ENCODE measurements around the gene GPC6. TPM values are rescaled to one million over a fixed set of nuclear protein-coding genes. Genes with fewer than 3 reads are reported as not detected.

Gene GPC6
- total RNA-seq, 1 experiment from 2014 or later, result 0.22 TPM

DNA sequence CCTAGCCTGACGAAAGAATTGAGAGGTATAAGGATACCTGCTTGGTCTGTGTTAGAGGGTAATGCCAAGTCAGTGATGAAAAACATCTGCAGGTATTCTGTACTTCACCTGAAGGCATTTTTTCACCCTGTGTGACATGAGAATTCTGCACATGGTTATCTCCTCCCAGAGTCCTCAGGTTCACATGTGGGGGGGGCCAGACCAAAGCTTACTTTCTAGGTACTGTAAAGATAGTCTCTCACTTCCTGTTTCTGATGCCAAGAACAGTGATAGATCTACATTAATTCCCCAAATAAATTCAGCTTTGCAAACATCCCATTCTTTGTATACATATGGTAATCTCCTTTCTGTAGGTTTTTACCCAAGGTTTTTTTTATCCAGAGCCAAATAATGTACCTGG lies 53.4 kb downstream of the GPC6 start:
- DNase-seq (ENCODE audit: low read depth, low spot score) (no peak), ATAC-seq (no peak)
- Histone ChIP-seq H3K36me3 (ENCODE audit: control insufficient read depth in 1 of 2, insufficient read depth in 2 of 2, low read length in 2 of 2) (no peaks in the 10 kb centered on the region), H3K9me3 (ENCODE audit: control insufficient read depth in 1 of 2, insufficient read depth in 1 of 2, low read depth in 1 of 2, low read length in 2 of 2) (peaks cover 15 to 19% of the 10 kb centered on the region in 2 experiments; a peak in 2 of 4 replicates), H3K27me3 (ENCODE audit: insufficient read depth, low read length) (no peaks in the 10 kb centered on the region), H3K4me2 (ENCODE audit: low read length) (no peak overlapping the region), H3K4me3 (replicated peaks in 1 of 2; ENCODE audit: low read depth in 1 of 2, low read length in 2 of 2) (no peak overlapping the region), H3K4me1 (ENCODE audit: control insufficient read depth in 1 of 2, insufficient read depth in 2 of 2, low read length in 2 of 2) (no peaks in the 10 kb centered on the region), H2AFZ (ENCODE audit: low read depth, low read length, poor library complexity, severe bottlenecking) (no peak overlapping the region), H3K9ac (ENCODE audit: low read length) (no peak overlapping the region), H3K9me2 (ENCODE audit: insufficient read depth) (no peaks in the 10 kb centered on the region), H3K27ac (ENCODE audit: low read depth, low read length) (no peak overlapping the region), H3K79me2 (ENCODE audit: insufficient read depth, low read length) (no peaks in the 10 kb centered on the region), H4K20me1 (ENCODE audit: insufficient read depth) (no peaks in the 10 kb centered on the region)
- no peak for TF ChIP-seq ZNF274 (IDR thresholded peaks at IDR 0.05; ENCODE audit: low read depth, low read length)
- TF ChIP-seq SIN3A (IDR thresholded peaks at IDR 0.05; ENCODE audit: low read depth), result no peak
- no peak for TF ChIP-seq JUND (IDR thresholded peaks at IDR 0.05)
- no peak for TF ChIP-seq ZFX (IDR thresholded peaks at IDR 0.05)
- TF ChIP-seq EZH2phosphoT487 (IDR thresholded peaks at IDR 0.05; ENCODE audit: borderline replicate concordance), result no peak
- no peak for TF ChIP-seq TCF7L2 (IDR thresholded peaks at IDR 0.05; ENCODE audit: borderline replicate concordance, extremely low read depth, insufficient read depth, insufficient read length)
- no peak for TF ChIP-seq EGR1 (IDR thresholded peaks at IDR 0.05; ENCODE audit: low read depth)
- TF ChIP-seq, protein P1, sequence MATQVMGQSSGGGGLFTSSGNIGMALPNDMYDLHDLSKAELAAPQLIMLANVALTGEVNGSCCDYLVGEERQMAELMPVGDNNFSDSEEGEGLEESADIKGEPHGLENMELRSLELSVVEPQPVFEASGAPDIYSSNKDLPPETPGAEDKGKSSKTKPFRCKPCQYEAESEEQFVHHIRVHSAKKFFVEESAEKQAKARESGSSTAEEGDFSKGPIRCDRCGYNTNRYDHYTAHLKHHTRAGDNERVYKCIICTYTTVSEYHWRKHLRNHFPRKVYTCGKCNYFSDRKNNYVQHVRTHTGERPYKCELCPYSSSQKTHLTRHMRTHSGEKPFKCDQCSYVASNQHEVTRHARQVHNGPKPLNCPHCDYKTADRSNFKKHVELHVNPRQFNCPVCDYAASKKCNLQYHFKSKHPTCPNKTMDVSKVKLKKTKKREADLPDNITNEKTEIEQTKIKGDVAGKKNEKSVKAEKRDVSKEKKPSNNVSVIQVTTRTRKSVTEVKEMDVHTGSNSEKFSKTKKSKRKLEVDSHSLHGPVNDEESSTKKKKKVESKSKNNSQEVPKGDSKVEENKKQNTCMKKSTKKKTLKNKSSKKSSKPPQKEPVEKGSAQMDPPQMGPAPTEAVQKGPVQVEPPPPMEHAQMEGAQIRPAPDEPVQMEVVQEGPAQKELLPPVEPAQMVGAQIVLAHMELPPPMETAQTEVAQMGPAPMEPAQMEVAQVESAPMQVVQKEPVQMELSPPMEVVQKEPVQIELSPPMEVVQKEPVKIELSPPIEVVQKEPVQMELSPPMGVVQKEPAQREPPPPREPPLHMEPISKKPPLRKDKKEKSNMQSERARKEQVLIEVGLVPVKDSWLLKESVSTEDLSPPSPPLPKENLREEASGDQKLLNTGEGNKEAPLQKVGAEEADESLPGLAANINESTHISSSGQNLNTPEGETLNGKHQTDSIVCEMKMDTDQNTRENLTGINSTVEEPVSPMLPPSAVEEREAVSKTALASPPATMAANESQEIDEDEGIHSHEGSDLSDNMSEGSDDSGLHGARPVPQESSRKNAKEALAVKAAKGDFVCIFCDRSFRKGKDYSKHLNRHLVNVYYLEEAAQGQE (IDR thresholded peaks at IDR 0.05; ENCODE audit: low read depth), result no peak
- TF ChIP-seq, protein P2, sequence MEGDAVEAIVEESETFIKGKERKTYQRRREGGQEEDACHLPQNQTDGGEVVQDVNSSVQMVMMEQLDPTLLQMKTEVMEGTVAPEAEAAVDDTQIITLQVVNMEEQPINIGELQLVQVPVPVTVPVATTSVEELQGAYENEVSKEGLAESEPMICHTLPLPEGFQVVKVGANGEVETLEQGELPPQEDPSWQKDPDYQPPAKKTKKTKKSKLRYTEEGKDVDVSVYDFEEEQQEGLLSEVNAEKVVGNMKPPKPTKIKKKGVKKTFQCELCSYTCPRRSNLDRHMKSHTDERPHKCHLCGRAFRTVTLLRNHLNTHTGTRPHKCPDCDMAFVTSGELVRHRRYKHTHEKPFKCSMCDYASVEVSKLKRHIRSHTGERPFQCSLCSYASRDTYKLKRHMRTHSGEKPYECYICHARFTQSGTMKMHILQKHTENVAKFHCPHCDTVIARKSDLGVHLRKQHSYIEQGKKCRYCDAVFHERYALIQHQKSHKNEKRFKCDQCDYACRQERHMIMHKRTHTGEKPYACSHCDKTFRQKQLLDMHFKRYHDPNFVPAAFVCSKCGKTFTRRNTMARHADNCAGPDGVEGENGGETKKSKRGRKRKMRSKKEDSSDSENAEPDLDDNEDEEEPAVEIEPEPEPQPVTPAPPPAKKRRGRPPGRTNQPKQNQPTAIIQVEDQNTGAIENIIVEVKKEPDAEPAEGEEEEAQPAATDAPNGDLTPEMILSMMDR (IDR thresholded peaks at IDR 0.05 in 2 of 3, conservative IDR thresholded peaks at IDR 0.05 in 1 of 3; ENCODE audit: borderline replicate concordance in 1 of 3, insufficient read depth in 1 of 3, low read depth in 2 of 3, low read length in 2 of 3), result no peak
- TF ChIP-seq POLR2A (IDR thresholded peaks at IDR 0.05; ENCODE audit: borderline replicate concordance, extremely low read depth, insufficient read depth, insufficient read length), result no peak
- TF ChIP-seq ZBTB33 (IDR thresholded peaks at IDR 0.05; ENCODE audit: extremely low read depth, insufficient replicate concordance, low read length), result no peak
- TF ChIP-seq, protein P3, sequence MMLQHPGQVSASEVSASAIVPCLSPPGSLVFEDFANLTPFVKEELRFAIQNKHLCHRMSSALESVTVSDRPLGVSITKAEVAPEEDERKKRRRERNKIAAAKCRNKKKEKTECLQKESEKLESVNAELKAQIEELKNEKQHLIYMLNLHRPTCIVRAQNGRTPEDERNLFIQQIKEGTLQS (IDR thresholded peaks at IDR 0.05), result no peak
- no peak for TF ChIP-seq FOSL1 (IDR thresholded peaks at IDR 0.05; ENCODE audit: low read depth)
- no peak for TF ChIP-seq SP1 (IDR thresholded peaks at IDR 0.05; ENCODE audit: low read depth)
- no peak for TF ChIP-seq CEBPB (IDR thresholded peaks at IDR 0.05; ENCODE audit: low read depth)
- no peak for TF ChIP-seq ELF1 (IDR thresholded peaks at IDR 0.05; ENCODE audit: borderline replicate concordance, low read depth)
- BruUV-seq (replicated peaks), result no TSS peak
- ChIA-PET RAD21 (ENCODE audit: low non-redundant PET in 1 of 2, low total read pairs in 2 of 2, uncharacterized antibody in 2 of 2, unreplicated experiment in 2 of 2) (no interaction called here), POLR2A (no interaction called here), CTCF (no interaction called here)
- intact Hi-C loops (cut with micrococcal nuclease), result no loop called here
